Lung microvascular endothelial cell (primary cell): ENCODE measurements around the gene FOXO1. TPM values are rescaled to one million over a fixed set of nuclear protein-coding genes. Genes with fewer than 3 reads are reported as not detected.

ENCODE experiments used
- DNase-seq, 2 donors: peaks; one replicate each; pipeline versions ENCODE4 v3.0.0 to v3.0.0-alpha.2; 2010; ENCODE audit warnings: low read depth in 2 of 2
- total RNA-seq: library from RNA; depleted of rRNA; stranded (reverse); fragments of >200 nt; gene quantifications from 2 replicates; pipeline ENCODE4 v1.2.1, GENCODE V29; 2014

The FOXO1 gene
- total RNA-seq, 1 donor from 2014 or later = 21.6 TPM

DNA sequence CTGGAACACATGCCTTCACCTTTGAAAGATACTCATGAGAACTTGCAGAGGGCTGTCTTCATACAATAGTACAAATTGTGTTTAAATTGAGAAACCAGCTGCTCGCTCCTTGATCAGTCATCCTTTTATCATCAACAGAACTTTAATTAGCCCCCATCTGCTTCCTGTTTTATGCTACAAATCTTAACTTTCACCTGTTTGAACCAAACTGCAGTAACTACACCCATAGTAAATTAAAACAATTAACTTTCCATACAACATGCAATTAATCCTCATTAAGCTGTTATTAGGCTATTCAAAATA lies 85.2 kb downstream of the FOXO1 start:
- no peak for DNase-seq

DNA sequence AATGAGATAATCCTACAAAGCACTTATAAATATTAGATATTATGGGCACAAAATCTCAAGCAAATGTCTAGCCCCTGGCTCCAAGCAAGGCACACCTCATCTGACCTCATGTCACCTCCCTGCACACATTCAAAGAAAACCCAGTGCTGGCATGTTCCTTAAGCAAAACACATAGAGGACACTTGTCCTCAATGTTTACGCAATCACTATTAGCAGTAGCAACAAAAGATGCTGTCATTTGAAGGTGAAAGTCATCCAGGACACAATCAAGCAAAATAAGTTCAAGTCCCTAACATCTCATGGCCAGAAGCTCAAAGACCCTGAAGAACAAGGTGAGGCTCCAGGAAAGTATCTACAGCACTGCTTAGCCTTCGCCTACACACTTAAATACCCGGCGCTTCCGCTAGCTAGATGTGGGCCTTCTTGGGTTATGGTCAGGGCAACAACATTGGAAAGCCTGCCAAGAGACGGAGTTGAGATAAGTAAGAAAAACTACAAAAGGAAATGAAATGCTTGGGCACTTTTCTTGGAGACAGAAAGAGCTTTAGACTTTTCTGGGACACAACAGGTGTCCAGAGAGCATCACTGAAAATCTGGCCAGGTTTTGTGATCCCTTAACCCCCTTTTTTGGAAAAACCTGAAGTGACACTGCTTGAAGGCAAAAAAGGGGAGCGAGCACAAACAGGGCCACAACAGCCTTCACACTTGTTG lies 85.7 kb downstream of the FOXO1 start:
- peak in 1 of 2 donors; percentile 58 for DNase-seq

- no peak for DNase-seq
Measured at GRCh38 chr13:40579535-40579934, 86.9 kb downstream of the FOXO1 start.

DNA sequence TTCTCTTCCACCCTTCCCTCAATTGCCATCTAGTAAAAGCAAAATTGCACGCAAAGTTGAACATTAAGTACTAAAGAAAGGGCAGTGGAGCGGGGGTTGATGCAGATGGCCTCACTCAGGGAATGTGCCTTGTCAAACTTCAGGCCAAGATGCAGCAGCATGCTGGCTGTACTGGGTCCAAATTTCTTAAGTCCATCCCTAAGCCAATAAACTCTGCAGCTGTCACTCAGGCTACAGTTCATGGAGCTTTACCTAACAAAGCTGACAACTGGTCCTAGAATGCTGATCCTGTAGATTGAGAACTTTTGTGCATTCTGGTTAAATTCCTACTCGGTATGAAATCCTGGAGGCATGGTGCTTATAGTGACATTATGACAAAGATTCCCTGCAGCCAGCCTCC lies 88.4 kb downstream of the FOXO1 start:
- DNase-seq = no peak

DNA sequence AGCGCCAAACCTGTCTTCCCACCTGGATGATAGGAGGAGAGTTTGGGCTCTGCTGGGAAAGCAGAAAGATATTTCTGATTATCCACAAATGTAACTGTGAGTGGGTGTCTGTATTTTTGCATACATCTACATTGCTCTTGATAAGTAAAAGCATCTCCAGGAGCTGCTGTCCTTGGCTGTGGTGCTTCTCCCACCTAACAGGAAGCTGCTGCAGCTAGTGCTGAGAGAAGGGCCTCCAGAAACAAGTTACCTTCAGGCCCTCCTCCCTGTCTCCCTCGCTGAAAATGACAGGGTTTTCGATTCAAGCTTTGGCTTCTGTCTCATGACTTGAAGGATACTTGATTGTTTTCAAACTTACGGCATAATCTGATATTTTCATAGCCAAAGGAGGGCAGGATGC lies 90.1 kb downstream of the FOXO1 start:
- DNase-seq = no peak

DNA sequence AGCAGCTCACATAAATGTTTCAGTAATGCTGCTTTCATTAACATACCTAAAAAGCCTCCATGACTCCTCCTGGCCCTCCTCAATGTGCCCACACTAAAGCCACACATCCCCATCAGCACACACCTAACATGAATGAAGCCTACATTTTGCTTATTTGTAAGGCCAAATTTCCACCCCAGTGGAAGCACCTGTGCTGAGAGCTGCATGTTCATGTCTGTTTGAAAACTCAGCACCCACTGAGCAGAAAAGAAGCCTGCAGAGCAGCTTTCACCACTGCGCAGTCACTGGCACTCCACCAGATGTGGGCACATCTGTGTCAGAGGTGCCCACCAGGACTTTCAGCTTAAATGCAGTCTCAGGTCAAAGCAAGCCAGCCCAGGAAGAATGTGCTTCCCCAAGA lies 93.5 kb downstream of the FOXO1 start:
- no peak for DNase-seq

DNA sequence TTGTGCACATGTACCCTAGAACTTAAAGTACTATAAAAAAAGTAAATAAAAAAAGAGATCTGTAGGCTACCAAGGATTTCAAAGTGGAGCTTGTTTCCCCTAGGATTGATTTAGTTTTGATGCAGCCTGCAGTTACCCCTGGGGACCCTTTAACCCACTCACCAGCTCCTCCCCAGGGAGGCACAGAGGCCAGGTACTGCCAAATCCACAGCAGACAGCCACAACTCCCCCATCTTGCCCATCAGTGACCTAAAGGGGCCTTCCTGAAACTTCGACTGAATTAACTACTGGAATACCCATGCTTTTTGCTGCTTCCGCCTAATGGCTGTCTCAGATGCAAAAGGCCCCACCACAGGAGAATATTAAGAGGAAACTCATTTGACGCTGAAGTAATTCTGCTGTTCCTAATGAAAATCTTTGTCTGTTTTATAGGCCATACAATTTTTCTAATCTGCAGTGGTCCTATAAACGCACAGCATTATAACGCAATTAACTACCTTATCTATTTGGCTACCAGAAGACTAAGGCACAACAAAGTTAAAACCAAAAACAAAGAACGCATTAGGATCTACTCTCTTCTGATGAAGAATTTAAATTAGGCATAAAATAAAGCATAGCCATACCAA lies 95.0 kb downstream of the FOXO1 start:
- DNase-seq = no peak

DNA sequence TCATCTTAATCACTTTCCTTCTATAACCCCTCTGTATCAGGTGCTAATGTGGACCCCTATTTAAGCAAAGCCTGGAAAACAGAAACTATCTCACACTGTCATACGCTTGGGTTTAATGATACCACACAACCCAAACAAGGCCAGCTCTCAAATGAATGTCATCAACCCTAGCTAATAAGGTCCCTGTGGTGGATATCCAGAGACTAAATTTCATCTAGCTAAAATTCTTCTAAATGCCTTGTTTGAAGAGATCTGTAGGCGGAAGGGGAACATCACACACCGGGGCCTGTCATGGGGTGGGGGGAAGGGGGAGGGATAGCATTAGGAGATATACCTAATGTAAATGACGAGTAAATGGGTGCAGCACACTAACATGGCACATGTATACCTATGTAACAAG lies 95.5 kb downstream of the FOXO1 start:
- no peak for DNase-seq

GRCh38 chr13:40569024-40569350 lies 97.5 kb downstream of the FOXO1 start:
- DNase-seq = no peak

- peak; percentile 48 to 87 for DNase-seq
Measured at GRCh38 chr13:40568246-40569023, 98.0 kb downstream of the FOXO1 start.

DNA sequence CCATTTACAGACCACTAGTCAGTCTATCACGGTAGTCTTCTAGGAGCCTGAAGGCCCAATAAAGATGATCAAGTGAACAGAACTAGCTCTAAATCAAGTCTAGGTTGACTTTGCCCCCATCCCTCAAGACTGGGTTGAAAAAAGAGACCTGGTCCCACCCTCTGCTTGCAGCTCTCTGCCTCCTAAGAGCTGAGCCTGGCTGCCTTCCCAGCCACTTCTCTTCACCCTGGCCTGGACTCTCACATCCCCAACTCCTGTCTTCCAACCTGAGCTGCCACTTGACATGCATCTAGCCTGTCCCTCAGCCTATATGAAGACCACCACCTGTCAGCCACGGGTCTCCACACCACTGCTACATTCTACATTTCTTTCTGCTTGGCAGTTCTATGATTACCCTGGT lies 99.6 kb downstream of the FOXO1 start:
- DNase-seq = no peak

GRCh38 chr13:40565282-40566148 lies 100.9 kb downstream of the FOXO1 start:
- DNase-seq = peak in 1 of 2 donors; percentile 52

DNA sequence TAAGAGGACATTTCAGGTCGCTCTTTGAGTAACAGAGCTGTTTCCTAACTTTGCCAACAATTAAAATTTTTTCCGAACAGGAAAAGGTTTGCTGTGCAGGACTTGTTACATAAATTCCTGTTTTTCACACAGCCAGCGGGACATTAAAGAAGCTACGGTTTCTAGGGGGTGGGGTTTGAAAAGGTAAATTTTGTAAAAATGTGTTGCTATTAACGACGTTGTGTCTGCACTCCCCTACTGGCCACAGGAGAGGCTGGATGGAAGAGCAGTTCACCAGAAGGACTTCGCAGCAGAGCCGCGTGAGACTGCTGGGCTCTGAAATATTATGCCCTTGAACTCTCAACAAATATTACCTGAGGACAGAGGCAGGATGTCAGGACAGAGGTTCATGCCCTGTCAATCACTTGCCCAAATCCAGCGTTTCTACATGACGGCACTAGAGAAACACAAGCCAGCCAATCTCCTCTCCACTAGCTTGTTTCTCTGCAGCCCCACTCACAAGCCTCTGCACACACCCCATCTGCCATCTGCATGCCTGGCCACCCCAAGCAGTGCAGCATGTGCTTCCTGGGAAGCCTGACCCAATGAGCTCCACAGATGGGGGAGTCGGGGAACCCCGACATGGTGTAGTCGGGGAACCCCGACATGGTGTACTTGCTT lies 102.0 kb downstream of the FOXO1 start:
- DNase-seq = peak; percentile 62 to 98

DNA sequence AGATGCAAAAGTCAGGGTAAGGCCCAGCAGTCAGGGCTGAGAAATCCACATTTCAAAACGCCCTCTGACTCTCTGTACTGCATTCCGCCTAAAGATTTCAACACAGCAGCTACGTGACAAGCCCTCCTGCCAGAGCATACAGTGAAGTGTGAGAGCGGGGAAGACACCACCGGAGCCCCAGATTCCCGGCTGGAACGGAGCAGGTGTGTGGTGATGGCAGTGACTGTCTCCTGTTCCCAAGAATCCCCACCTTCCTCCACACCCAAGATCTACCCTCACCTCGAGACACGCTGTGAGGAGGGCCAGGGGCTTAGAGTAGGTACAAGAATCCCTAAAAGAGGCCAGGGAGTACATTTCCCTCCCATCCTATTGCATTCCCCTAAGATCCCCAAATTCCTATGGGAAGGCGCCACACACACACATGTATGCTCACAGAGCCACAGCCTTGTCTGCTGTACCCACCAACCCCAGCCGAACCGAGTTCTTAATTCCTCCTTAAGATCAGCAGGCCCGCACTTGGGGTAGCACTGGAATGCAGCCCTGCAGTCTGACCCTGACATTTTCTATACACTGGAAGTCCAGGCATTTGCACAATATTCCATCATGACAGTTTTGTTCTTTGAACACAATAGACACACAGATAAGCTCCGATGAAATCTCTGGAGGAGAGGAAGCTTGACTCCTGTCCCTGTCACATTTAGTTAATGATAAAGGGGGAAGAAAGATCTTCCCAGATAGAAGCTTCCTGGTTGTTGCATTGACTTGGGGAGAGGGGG lies 102.9 kb downstream of the FOXO1 start:
- peak in 1 of 2 donors; percentile 68 for DNase-seq

GRCh38 chr13:40562975-40563349 lies 103.5 kb downstream of the FOXO1 start:
- DNase-seq = no peak

GRCh38 chr13:40559915-40560314 lies 106.5 kb downstream of the FOXO1 start:
- DNase-seq = no peak

GRCh38 chr13:40558656-40559055 lies 107.8 kb downstream of the FOXO1 start:
- DNase-seq = peak; percentile 78 to 96

DNA sequence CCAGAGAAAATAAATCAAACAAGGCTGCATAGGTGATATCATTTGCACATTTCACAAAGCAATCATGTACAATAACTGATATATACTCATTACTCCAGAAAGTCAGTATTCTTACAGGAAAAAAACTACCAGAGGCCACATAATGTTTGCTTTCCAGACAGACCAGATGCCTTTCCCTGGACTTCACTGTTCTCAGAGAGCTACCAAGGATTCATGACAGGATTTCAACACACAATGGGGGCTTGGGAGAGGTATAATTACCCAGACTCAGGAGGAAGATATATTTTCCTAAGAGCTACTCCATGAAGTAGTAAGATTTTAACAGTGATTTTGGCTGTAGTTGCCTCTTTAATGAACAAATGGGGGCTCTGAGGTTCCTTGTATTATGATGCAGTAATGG lies 110.0 kb downstream of the FOXO1 start:
- no peak for DNase-seq

DNA sequence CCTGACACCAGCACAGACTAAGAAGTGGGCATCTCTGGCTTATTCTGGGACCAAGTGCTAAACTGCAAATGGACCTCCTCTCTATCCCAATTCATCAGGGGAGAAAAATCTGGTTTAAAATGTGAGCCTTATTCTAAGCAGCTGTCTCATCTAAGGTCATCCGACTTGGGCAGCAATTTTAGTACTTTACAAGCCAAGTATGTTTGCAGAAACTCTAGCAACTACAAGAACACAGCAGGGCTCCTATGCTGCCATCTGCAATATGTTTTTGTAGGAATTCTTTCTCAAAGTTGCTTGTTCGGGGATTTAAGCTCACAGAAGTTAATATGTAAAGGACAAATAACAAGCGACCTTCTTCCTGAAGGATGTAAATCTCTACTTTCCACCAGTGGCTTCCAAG lies 113.1 kb downstream of the FOXO1 start:
- DNase-seq = no peak

DNA sequence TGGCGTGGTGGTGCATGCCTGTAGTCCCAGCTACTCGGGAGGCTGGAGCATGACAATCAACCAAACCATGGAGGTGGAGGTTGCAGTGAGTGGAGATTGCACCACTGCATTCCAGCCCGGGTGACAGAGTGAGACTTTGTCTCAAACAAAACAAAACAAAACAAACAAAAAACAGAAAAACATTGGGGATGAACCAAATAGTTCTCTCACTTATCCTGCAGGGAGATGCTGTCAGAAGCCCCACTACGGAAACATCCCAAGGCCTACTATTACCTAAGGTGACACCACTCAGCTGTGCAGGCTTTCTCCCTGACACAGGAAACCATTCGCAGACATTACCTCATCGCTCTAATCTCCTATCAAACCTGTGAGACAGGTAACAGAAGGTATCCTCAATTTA lies 113.5 kb downstream of the FOXO1 start:
- no peak for DNase-seq

- DNase-seq = no peak
Measured at GRCh38 chr13:40550130-40550529, 116.3 kb downstream of the FOXO1 start.
